KMS-11 (cell line): ENCODE measurements around the gene DPYSL3.

Experiments used
- H2AFZ ChIP-seq: fragments of 200-600 bp; sonication (generic); 2 replicates; pipeline ENCODE4 v1.6.1; 2016; ENCODE audit warnings: antibody characterized with exemption, mixed run types, low read depth
- H3K27ac ChIP-seq: fragments of 200-600 bp; sonication (generic); 2 replicates; pipeline ENCODE4 v1.6.1; 2016; ENCODE audit warnings: mild to moderate bottlenecking, mixed run types
- H3K27me3 ChIP-seq: fragments of 200-600 bp; sonication (generic); 2 replicates; pipeline ENCODE4 v1.6.1; 2017; ENCODE audit warnings: mild to moderate bottlenecking, low read depth, mixed run types, moderate library complexity; ENCODE audit not compliant: insufficient read depth
- H3K36me3 ChIP-seq: fragments of 200-600 bp; sonication (generic); 2 replicates; pipeline ENCODE4 v1.6.1; 2017; ENCODE audit warnings: mild to moderate bottlenecking, mixed run types; ENCODE audit not compliant: insufficient read depth
- H3K4me1 ChIP-seq: fragments of 200-600 bp; sonication (generic); 2 replicates; pipeline ENCODE4 v1.6.1; 2016; ENCODE audit warnings: mild to moderate bottlenecking, low read depth, mixed run types; ENCODE audit not compliant: poor library complexity, severe bottlenecking
- H3K4me2 ChIP-seq: fragments of 200-600 bp; sonication (generic); 2 replicates; pipeline ENCODE4 v1.7.0; 2016; ENCODE audit warnings: mild to moderate bottlenecking, mixed run types
- H3K4me3 ChIP-seq: fragments of 200-600 bp; sonication (generic); IDR thresholded peaks from 2 replicates; pipeline ENCODE4 v1.6.1; 2017; ENCODE audit warnings: low read depth, low read length, mixed read lengths; ENCODE audit not compliant: insufficient read depth
- H3K79me2 ChIP-seq: fragments of 200-600 bp; sonication (generic); 2 replicates; pipeline ENCODE4 v1.6.1; 2016; ENCODE audit warnings: low read depth, mixed run types; ENCODE audit not compliant: insufficient read depth
- H3K9ac ChIP-seq: fragments of 200-600 bp; sonication (generic); 2 replicates; pipeline ENCODE4 v1.6.1; 2016; ENCODE audit warnings: mild to moderate bottlenecking, mixed run types
- H4K20me1 ChIP-seq: fragments of 200-600 bp; sonication (generic); 2 replicates; pipeline ENCODE4 v1.6.1; 2016; ENCODE audit warnings: mild to moderate bottlenecking, mixed run types; ENCODE audit not compliant: insufficient read depth
- CTCF ChIP-seq: fragments of 200-600 bp; sonication (generic); conservative IDR thresholded peaks from 2 replicates; pipeline ENCODE4 v1.6.1; 2017; ENCODE audit warnings: low read depth, mild to moderate bottlenecking, antibody characterized with exemption, low read length, moderate library complexity, mixed read lengths

The DPYSL3 gene

GRCh38 chr5:147439254-147439653 lies 70.6 kb downstream of the DPYSL3 start:
- peak overlapping the region; percentile 19 for H3K4me2 ChIP-seq
- no peak overlapping the region for H3K4me3 ChIP-seq
- H3K36me3 ChIP-seq: no peaks in the 10 kb centered on the region
- peak overlapping the region; percentile 27; the same call in 1 of the 2 replicates for H3K27ac ChIP-seq
- H3K9ac ChIP-seq: no peak overlapping the region
- H3K79me2 ChIP-seq: peaks cover 24% of the 10 kb centered on the region
- H3K27me3 ChIP-seq: no peaks in the 10 kb centered on the region
- H3K4me1 ChIP-seq: peaks cover 53% of the 10 kb centered on the region
- H4K20me1 ChIP-seq: no peaks in the 10 kb centered on the region
- H2AFZ ChIP-seq: no peak overlapping the region
- TF ChIP-seq CTCF: no peak

- H3K4me3 ChIP-seq: no peak overlapping the region
- peaks cover 22% of the 10 kb centered on the region for H3K79me2 ChIP-seq
- TF ChIP-seq CTCF: no peak
- H3K4me1 ChIP-seq: peaks cover 53% of the 10 kb centered on the region
- H3K4me2 ChIP-seq: peak overlapping the region; percentile 27; the same call in 1 of the 2 replicates
- H3K36me3 ChIP-seq: no peaks in the 10 kb centered on the region
- H3K9ac ChIP-seq: no peak overlapping the region
- no peak overlapping the region for H2AFZ ChIP-seq
- H3K27ac ChIP-seq: no peak overlapping the region
- no peaks in the 10 kb centered on the region for H3K27me3 ChIP-seq
- no peaks in the 10 kb centered on the region for H4K20me1 ChIP-seq
These were observed 72.7 kb downstream of the DPYSL3 start for GRCh38 chr5:147437161-147437596.

DNA sequence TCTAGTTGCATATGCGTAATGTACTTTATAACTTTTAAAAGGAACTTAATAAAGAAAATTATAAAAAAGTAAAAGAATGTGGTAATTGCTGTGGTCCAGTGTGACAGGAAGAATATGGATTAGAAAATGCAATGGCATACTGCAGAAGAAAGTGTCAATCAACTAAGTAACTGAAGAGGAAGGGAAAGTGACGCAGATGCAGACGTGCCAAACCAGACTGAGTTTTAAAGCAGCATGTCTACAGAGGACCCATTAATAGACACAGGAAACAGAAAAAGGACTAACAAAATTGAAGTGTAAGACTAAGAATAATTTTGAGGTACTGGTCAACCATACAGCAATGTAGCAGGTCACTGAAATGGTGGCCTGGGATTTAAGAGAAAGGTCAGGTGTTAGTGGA lies 73.3 kb downstream of the DPYSL3 start:
- no peak overlapping the region for H3K27ac ChIP-seq

DNA sequence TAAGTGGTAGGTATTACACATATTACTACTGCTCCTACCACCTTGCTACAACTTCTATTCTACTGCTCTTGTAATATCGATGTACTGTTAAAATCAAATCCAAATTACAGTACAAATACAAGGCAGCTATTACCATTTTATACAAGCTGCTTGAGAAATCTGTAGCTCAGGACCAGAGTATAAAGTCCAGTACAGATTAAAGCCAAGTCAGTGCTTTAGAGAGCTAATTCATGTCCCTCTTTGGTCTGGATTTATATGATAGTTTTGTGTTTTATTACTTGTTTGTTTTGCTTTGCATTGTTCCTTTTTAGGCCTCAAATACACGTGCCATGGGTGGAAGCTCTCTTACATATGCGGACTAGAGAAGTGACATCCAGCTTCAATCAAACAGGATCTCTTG lies 75.8 kb downstream of the DPYSL3 start:
- H3K4me3 ChIP-seq: no peak overlapping the region
- peaks cover 10% of the 10 kb centered on the region; the same call in 1 of the 2 replicates for H3K79me2 ChIP-seq
- no peaks in the 10 kb centered on the region for H3K36me3 ChIP-seq
- no peak overlapping the region for H2AFZ ChIP-seq
- no peaks in the 10 kb centered on the region for H3K27me3 ChIP-seq
- no peak for TF ChIP-seq CTCF
- no peak overlapping the region for H3K9ac ChIP-seq
- H3K27ac ChIP-seq: no peak overlapping the region
- no peak overlapping the region for H3K4me2 ChIP-seq
- H3K4me1 ChIP-seq: peaks cover 23% of the 10 kb centered on the region
- no peaks in the 10 kb centered on the region for H4K20me1 ChIP-seq

More for the DNA sequence above, 73.3 kb downstream of the DPYSL3 start:
- Histone ChIP-seq H4K20me1 (no peaks in the 10 kb centered on the region), H2AFZ (no peak overlapping the region), H3K4me3 (no peak overlapping the region), H3K4me2 (no peak overlapping the region), H3K27me3 (no peaks in the 10 kb centered on the region), H3K36me3 (no peaks in the 10 kb centered on the region), H3K9ac (no peak overlapping the region), H3K79me2 (peaks cover 17% of the 10 kb centered on the region; the same call in 1 of the 2 replicates), H3K4me1 (peaks cover 49% of the 10 kb centered on the region)
- TF ChIP-seq CTCF: no peak
